Measurements from ENCODE around the gene SLC38A9.

GRCh38 chr5:55625913-55626312 is 86.2 kb downstream of the SLC38A9 start:
- TF ChIP-seq PHF8 (IDR thresholded peaks at IDR 0.05; ENCODE audit: borderline replicate concordance, low read depth) = no peak
- no peak for TF ChIP-seq POLR2A (IDR thresholded peaks at IDR 0.05; ENCODE audit: low read length)
- no peak for TF ChIP-seq CTCF (IDR thresholded peaks at IDR 0.05)
- TF ChIP-seq SREBF2 (IDR thresholded peaks at IDR 0.05) = no peak
- no peak for TF ChIP-seq CEBPB (IDR thresholded peaks at IDR 0.05)
- no peak for TF ChIP-seq EHMT2 (IDR thresholded peaks at IDR 0.05; ENCODE audit: low read depth)

All from A549 (cell line).